Testis (tissue), 5 donors: ENCODE data around the gene RPL18. TPM values are rescaled to one million over a fixed set of nuclear protein-coding genes. Genes with fewer than 3 reads are reported as not detected.

Experiments used
- DNase-seq: peaks from one replicate; pipeline ENCODE4 v3.0.0-alpha.2; 2019
- H3K27ac ChIP-seq, 2 donors: fragments of 200-600 bp; sonication (generic); one replicate each; pipeline ENCODE4 v1.5.1; 2019
- H3K27me3 ChIP-seq: fragments of 200-600 bp; sonication (generic); one replicate; pipeline ENCODE4 v1.5.1; 2019
- H3K36me3 ChIP-seq: fragments of 200-600 bp; sonication (generic); one replicate; pipeline ENCODE4 v1.5.1; 2017; ENCODE audit warnings: low read depth; ENCODE audit errors: missing control alignments
- H3K4me1 ChIP-seq: fragments of 200-600 bp; sonication (generic); one replicate; pipeline ENCODE4 v1.5.1; 2019
- H3K4me3 ChIP-seq, 2 donors: fragments of 200-600 bp; sonication (generic); one replicate each; pipeline ENCODE4 v1.5.1; 2017 to 2019
- H3K9me3 ChIP-seq: fragments of 200-600 bp; sonication (generic); one replicate; pipeline ENCODE4 v1.5.1; 2017
- POLR2A ChIP-seq: fragments of 450-650 bp; IDR thresholded peaks from one replicate; pipeline ENCODE4 v1.6.1; 2017; ENCODE audit warnings: antibody characterized with exemption, mild to moderate bottlenecking, moderate library complexity
- WGBS, 2 donors: methylation state at CpG; one replicate each; pipeline ENCODE4 v1.1.5; 2018; 5-methylcytosine and 5-hydroxymethylcytosine counted together
- intact Hi-C: fragments of 100-400 bp; cut with DNase I; formaldehyde crosslinking; loops from one replicate; pipeline ENCODE4 v1.15.1; 2023; ENCODE audit warnings: low total_unique reads
- long read RNA-seq, 2 donors: transcript quantifications; one replicate each; lab custom pipeline, GENCODE V29; 2026
- polyA plus RNA-seq: library from polyadenylated mRNA; stranded (reverse); fragments of 350-450 nt; fragmentation: Illumina TruSeq; extraction: RNeasy Lipid Tissue Mini Kit (QIAGEN cat#74804); gene quantifications from one replicate; pipeline ENCODE4 v1.2.3, GENCODE V29; 2014; ENCODE audit warnings: low read depth, low replicate concordance; ENCODE audit not compliant: insufficient read depth
- total RNA-seq, 2 donors: library from RNA; depleted of rRNA; stranded (reverse); fragments of >200 nt; gene quantifications; one replicate each; pipeline ENCODE4 v1.2.3, GENCODE V29; 2016
- TF ChIP-seq, protein P1 (sequence below), 3 experiments: fragments of 450-650 bp in 2 of 3; fragments of 200-600 bp in 1 of 3; sonication (generic) in 1 of 3; IDR thresholded peaks; one replicate each; pipeline ENCODE4 v1.5.1; 2016 to 2019; ENCODE audit warnings: antibody characterized with exemption in 3 of 3, mild to moderate bottlenecking in 2 of 3, moderate library complexity in 1 of 3

Gene RPL18
- total RNA-seq = 1,000 to 10,000 TPM; 1,047 to 1,537 TPM
- 1,050 TPM for polyA plus RNA-seq
- long read RNA-seq, donor 1, transcript RPL18-208 (7 exons, 1,004 nt) = major isoform, 632 of 875 reads
- long read RNA-seq, donor 1, transcript RPL18-205 (6 exons, 1,036 nt) = minor isoform, 9 of 875 reads
- long read RNA-seq, donor 1, transcript RPL18-207 (2 exons, 666 nt) = minor isoform, 9 of 875 reads
- long read RNA-seq, donor 1, transcript RPL18-201 (6 exons, 612 nt) = minor isoform, 82 of 875 reads
- long read RNA-seq, donor 1, partial matches to known transcripts = 119 of 875 reads
- long read RNA-seq, donor 1, other reads (novel, unspliced or antisense) = 6 of 875 reads
- long read RNA-seq, donor 2, transcript RPL18-208 (7 exons, 1,004 nt) = major isoform, 258 of 486 reads
- long read RNA-seq, donor 2, transcript RPL18-201 (6 exons, 612 nt) = minor isoform, 40 of 486 reads
- long read RNA-seq, donor 2, transcript RPL18-207 (2 exons, 666 nt) = minor isoform, 24 of 486 reads
- long read RNA-seq, donor 2, transcript RPL18-203 (1 exons, 3,844 nt) = minor isoform, 8 of 486 reads
- long read RNA-seq, donor 2, partial matches to known transcripts = 146 of 486 reads
- long read RNA-seq, donor 2, other reads (novel, unspliced or antisense) = 0 of 486 reads

DNA sequence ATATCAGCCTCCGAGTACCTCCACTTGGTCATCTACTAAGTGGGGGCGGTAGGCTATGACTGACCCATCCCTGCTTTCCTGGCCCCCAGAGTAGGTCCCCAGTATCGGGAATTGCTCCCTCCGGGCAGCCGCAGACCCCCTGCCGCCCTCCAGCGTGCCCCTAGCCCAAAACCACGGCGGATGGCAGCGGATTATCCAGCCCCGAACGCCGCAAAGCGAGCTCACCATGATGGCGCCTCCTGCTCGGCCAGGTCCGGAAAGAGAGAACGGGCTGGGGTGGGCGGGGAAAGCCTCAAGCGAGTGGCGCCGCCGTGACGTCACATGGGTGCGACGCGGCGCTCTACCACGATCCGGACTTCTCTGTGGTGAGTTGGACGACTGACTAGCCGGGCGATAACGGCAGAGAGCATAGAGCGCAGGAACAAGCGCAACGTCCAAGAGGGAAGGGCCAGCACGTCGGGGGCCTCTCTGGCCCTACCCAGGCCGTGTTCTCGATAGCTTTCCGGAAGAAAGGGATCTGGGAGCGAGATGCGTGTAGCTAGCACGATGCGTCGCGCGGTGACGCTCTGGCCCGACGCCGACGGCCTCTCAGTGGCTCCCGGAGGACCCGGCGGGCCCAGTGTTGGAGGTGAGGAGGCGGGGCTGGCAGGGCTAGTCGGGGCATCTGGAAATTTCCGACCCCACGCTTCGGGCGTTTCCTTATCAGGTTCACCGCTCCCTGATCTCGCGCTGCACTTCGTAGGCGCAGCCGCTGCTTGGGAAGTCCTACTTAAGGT, at the start of gene RPL18, which contains the start of gene SPHK2:
Gene RPL18 (minus strand): TSS at position 263 of the 776 bp plus-strand sequence. CDS start 35 bp downstream, at position 228.
Gene SPHK2 (plus strand): TSS at position 591 of the 776 bp plus-strand sequence. CDS start 1,009 bp downstream, outside the sequence.
- 1 to 3% methylated on average over 17 to 63 of the region's 69 CpGs for WGBS, 2 donors
- TF ChIP-seq, protein P1, sequence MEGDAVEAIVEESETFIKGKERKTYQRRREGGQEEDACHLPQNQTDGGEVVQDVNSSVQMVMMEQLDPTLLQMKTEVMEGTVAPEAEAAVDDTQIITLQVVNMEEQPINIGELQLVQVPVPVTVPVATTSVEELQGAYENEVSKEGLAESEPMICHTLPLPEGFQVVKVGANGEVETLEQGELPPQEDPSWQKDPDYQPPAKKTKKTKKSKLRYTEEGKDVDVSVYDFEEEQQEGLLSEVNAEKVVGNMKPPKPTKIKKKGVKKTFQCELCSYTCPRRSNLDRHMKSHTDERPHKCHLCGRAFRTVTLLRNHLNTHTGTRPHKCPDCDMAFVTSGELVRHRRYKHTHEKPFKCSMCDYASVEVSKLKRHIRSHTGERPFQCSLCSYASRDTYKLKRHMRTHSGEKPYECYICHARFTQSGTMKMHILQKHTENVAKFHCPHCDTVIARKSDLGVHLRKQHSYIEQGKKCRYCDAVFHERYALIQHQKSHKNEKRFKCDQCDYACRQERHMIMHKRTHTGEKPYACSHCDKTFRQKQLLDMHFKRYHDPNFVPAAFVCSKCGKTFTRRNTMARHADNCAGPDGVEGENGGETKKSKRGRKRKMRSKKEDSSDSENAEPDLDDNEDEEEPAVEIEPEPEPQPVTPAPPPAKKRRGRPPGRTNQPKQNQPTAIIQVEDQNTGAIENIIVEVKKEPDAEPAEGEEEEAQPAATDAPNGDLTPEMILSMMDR (IDR thresholded peaks at IDR 0.05) = no peak
- TF ChIP-seq POLR2A = peak; percentile 66
- peak within 1 kb of the TSS; percentile 75 to 91 for H3K27ac ChIP-seq
- H3K27me3 ChIP-seq = no peaks in the 10 kb centered on the region
- H3K4me3 ChIP-seq = peak within 1 kb of the TSS; percentile 82 to 83
- intact Hi-C loops = no loop called here
- peak; percentile 99 for DNase-seq
- no peaks in the 10 kb centered on the region for H3K36me3 ChIP-seq
- H3K9me3 ChIP-seq = no peaks in the 10 kb centered on the region
- H3K4me1 ChIP-seq = peaks cover 31% of the 10 kb centered on the region

DNA sequence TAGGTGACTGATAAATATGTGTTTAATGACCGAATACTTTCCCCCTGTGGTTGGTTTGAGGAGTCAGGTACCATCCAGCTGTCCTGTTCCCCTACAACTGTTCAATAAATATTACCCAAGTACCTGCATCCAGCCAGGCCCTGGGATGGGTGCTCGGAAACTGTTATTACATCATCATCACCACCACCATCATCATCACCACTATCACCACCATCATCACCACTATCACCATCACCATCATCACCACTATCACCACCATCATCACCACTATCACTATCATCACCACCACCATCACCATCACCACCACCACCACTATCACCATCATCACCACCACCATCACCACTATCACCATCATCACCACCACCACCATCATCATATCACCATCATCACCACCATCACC, 49.8 kb upstream of the RPL18 start:
- Histone ChIP-seq H3K9me3 (no peaks in the 10 kb centered on the region), H3K27me3 (no peaks in the 10 kb centered on the region), H3K4me1 (peaks cover 4% of the 10 kb centered on the region), H3K4me3 (no peak overlapping the region), H3K36me3 (no peaks in the 10 kb centered on the region), H3K27ac (no peak overlapping the region)
- TF ChIP-seq, protein P1 (IDR thresholded peaks at IDR 0.05) = no peak
- no peak for TF ChIP-seq POLR2A
- WGBS, 2 donors = 95 to 96% methylated on average over 1 to 2 of the region's 2 CpGs
- intact Hi-C loops = no loop called here
- no peak for DNase-seq

DNA sequence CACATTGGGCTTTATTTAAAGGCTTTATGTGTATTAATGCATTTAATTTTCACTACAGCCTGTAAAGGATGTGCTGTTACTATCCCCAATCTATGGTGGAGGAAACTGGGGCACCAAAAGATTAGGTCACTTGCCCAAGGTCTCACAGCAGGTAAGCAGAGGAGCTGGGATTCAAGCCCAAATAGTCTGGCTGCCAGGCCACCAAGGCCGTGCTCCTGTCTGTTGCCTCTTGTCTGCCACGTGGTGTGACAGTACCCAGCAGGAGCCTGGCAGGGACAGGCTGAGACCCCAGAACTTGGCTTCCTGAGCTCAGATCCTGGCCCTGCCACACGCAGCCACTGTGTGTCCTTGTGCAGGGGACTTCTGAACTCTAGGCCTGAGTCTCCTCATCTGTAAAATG, 49.4 kb upstream of the RPL18 start:
- Histone ChIP-seq H3K36me3 (no peaks in the 10 kb centered on the region), H3K27ac (no peak overlapping the region), H3K9me3 (no peaks in the 10 kb centered on the region), H3K27me3 (no peaks in the 10 kb centered on the region), H3K4me3 (no peak overlapping the region), H3K4me1 (peaks cover 4% of the 10 kb centered on the region)
- intact Hi-C loops = no loop called here
- no peak for DNase-seq
- whole genome bisulfite sequencing, 2 donors = 67% methylated on average over 3 of the region's 3 CpGs; no CpG with 5 or more reads in 1 of the 2 donors
- TF ChIP-seq POLR2A = no peak
- TF ChIP-seq, protein P1 (IDR thresholded peaks at IDR 0.05) = no peak

DNA sequence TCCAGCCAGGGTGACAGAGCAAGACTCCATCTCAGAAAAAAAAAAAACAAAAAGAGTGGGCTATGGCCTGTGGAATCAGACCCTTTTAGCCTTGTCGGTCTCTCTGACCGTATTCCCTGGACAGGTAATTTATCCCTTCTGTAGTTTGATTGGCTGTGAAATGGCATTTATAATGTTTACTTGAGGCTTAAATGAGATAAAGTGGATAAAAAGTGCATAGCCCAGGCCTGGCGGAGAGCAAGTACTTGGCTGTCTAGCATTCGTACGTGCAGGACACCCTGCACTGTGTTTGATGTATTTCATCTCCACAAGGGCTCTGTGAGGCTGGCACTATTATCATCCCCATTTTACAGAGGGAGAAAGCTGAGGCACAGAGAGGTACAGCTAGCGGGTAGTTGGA, 46.8 kb upstream of the RPL18 start:
- peaks cover 4% of the 10 kb centered on the region for H3K4me1 ChIP-seq
- no peak overlapping the region for H3K27ac ChIP-seq
- 89 to 91% methylated on average over 6 of the region's 6 CpGs for WGBS, 2 donors
- H3K36me3 ChIP-seq = no peaks in the 10 kb centered on the region
- DNase-seq = no peak
- TF ChIP-seq, protein P1 (IDR thresholded peaks at IDR 0.05) = no peak
- no peak for TF ChIP-seq POLR2A
- no peak overlapping the region for H3K4me3 ChIP-seq
- no peaks in the 10 kb centered on the region for H3K27me3 ChIP-seq
- H3K9me3 ChIP-seq = no peaks in the 10 kb centered on the region
- intact Hi-C loops = no loop called here
